Endothelial cell (in vitro differentiated cells): ENCODE measurements around the gene CDKN1C. TPM values are rescaled to one million over a fixed set of nuclear protein-coding genes. Genes with fewer than 3 reads are reported as not detected.

Experiments
- DNase-seq: peaks from one replicate; pipeline ENCODE4 v3.0.0; 2021; ENCODE audit warnings: low spot score
- H3K27ac Mint-ChIP-seq: one replicate; pipeline ENCODE4 v1.8.0; 2021; ENCODE audit warnings: mixed read lengths, inconsistent platforms; ENCODE audit not compliant: unreplicated experiment
- H3K27me3 Mint-ChIP-seq: one replicate; pipeline ENCODE4 v1.8.0; 2021; ENCODE audit warnings: mild to moderate bottlenecking, moderate library complexity, mixed read lengths, inconsistent platforms; ENCODE audit not compliant: unreplicated experiment
- H3K36me3 Mint-ChIP-seq: one replicate; pipeline ENCODE4 v1.8.0; 2021; ENCODE audit warnings: mild to moderate bottlenecking, low read depth, mixed read lengths, inconsistent platforms; ENCODE audit not compliant: unreplicated experiment
- H3K4me1 Mint-ChIP-seq: one replicate; pipeline ENCODE4 v1.8.0; 2021; ENCODE audit warnings: mild to moderate bottlenecking, mixed read lengths, inconsistent platforms; ENCODE audit not compliant: unreplicated experiment
- H3K4me3 Mint-ChIP-seq: one replicate; pipeline ENCODE4 v1.8.0; 2021; ENCODE audit warnings: mild to moderate bottlenecking, mixed read lengths, inconsistent platforms; ENCODE audit not compliant: unreplicated experiment
- H3K9me3 Mint-ChIP-seq: one replicate; pipeline ENCODE4 v1.8.0; 2021; ENCODE audit warnings: mixed read lengths, inconsistent platforms; ENCODE audit not compliant: unreplicated experiment
- CTCF ChIP-seq: fragments of 200-600 bp; sonication (generic); IDR thresholded peaks from one replicate; pipeline ENCODE4 v1.5.0; 2021; ENCODE audit warnings: antibody characterized with exemption; ENCODE audit not compliant: unreplicated experiment
- total RNA-seq: library from RNA; stranded (reverse); fragmentation: NEBNext Ultra II Directional; extraction: Animal tissue kit (Norgen Biotek cat#: 25700); gene quantifications from one replicate; pipeline ENCODE4 v1.2.1, GENCODE V29; 2021; ENCODE audit not compliant: unreplicated experiment

Gene CDKN1C
- total RNA-seq, 1 donor from 2014 or later = 25.3 TPM

- Mint-ChIP-seq H3K4me1 (no peaks in the 10 kb centered on the region), H3K4me3 (no peak overlapping the region), H3K27me3 (peaks cover 15% of the 10 kb centered on the region), H3K27ac (no peak overlapping the region), H3K9me3 (no peaks in the 10 kb centered on the region), H3K36me3 (no peaks in the 10 kb centered on the region)
- DNase-seq = no peak
- no peak for TF ChIP-seq CTCF
Measured at GRCh38 chr11:2931771-2932738, 46.5 kb upstream of the CDKN1C start.

GRCh38 chr11:2931420-2931746, 45.8 kb upstream of the CDKN1C start:
- no peaks in the 10 kb centered on the region for H3K4me1 Mint-ChIP-seq
- H3K27me3 Mint-ChIP-seq = peaks cover 16% of the 10 kb centered on the region
- H3K4me3 Mint-ChIP-seq = no peak overlapping the region
- no peak for TF ChIP-seq CTCF
- H3K9me3 Mint-ChIP-seq = no peaks in the 10 kb centered on the region
- no peak overlapping the region for H3K27ac Mint-ChIP-seq
- no peaks in the 10 kb centered on the region for H3K36me3 Mint-ChIP-seq
- no peak for DNase-seq

GRCh38 chr11:2930704-2931419, 45.3 kb upstream of the CDKN1C start:
- Mint-ChIP-seq H3K4me3 (peak overlapping the region; percentile 78), H3K27me3 (peaks cover 18% of the 10 kb centered on the region), H3K36me3 (no peaks in the 10 kb centered on the region), H3K4me1 (no peaks in the 10 kb centered on the region), H3K27ac (peak overlapping the region; percentile 61), H3K9me3 (no peaks in the 10 kb centered on the region)
- peak; percentile 66 for DNase-seq
- TF ChIP-seq CTCF = peak; percentile 67

GRCh38 chr11:2929950-2930703, 44.6 kb upstream of the CDKN1C start:
- H3K4me3 Mint-ChIP-seq = peak overlapping the region; percentile 78
- H3K27me3 Mint-ChIP-seq = peaks cover 20% of the 10 kb centered on the region

More at GRCh38 chr11:2929950-2930703, 44.6 kb upstream of the CDKN1C start:
- Mint-ChIP-seq H3K27ac (peak overlapping the region; percentile 67), H3K4me1 (no peaks in the 10 kb centered on the region), H3K9me3 (no peaks in the 10 kb centered on the region), H3K36me3 (no peaks in the 10 kb centered on the region)
- no peak for TF ChIP-seq CTCF
- peak; percentile 38 for DNase-seq
